HepG2 (cell line): Measurements from ENCODE around the gene SIRT5.

Source experiments
- MLLT10 ChIP-seq: sonication (generic); formaldehyde crosslinking; IDR thresholded peaks from 2 replicates; pipeline ENCODE4 v1.4.0; 2020; ENCODE audit warnings: missing genetic modification reagents
- MYC ChIP-seq: sonication (generic); formaldehyde crosslinking; IDR thresholded peaks from 2 replicates; pipeline ENCODE4 v1.9.0; 2021; ENCODE audit warnings: missing genetic modification reagents, borderline replicate concordance
- ZNF12 ChIP-seq: sonication (generic); formaldehyde crosslinking; IDR thresholded peaks from 2 replicates; pipeline ENCODE4 v1.5.0; 2020; ENCODE audit warnings: missing genetic modification reagents

- TF ChIP-seq ZNF12 (CRISPR knock-in tag) (no peak), MYC (CRISPR knock-in tag) (no peak), MLLT10 (CRISPR knock-in tag) (no peak)
Measured at GRCh38 chr6:13590574-13591153, 16.3 kb downstream of the SIRT5 start.
